Stimulated activated CD8-positive, alpha-beta memory T cell treated with anti-CD3 and anti-CD28 coated beads, Interleukin-15, amount 100 ng/mL, for 24 hours (primary cell): Measurements from ENCODE around the gene ALPI.
"Not testable (repeated sequence)": the region's sequence is repeated elsewhere in the genome, so short reads cannot be mapped to it uniquely, and the experiment has no call there.

Experiments used
- DNase-seq: peaks from one replicate; pipeline ENCODE4 v3.0.0-alpha.2; 2020; ENCODE audit warnings: low read depth

Gene ALPI

DNA sequence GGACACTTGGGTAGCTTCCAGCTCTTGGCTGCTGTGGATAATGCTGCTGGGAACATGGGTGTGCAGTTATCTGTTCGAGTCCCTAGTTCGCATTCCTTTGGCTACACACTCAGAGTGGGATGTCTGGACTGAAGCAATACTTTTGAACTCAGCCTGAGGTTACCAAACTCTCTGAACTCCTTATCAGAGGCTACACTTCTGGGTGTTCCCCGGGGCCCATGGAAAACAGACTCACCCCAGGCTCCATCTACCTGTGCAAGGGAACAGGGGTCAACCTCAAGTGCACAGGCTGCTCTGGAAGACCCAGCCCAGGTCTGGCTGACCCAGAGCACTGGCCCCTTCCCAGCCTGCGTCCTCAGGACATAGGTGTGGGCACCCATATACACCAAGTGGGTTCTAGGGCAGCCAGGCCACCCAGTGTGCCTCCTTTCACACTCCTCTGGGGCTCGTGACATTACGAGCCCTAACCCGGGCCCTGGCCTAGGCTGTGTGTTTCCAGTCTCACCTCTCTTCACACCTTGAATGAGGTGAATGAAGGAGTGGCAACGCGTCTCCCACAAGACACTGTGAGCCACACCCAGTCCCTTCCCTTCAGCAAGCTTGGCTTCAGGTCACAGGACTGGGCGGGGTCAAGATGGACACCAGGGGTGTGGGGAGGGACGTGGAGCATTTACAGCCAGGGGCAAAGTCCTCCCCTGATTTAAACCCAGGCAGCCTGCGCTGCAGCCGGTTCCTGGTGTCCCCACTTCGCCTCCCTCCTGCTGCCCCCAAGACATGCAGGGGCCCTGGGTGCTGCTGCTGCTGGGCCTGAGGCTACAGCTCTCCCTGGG, at the start of gene ALPI:
ALPI (plus strand) TSS at position 728 of the 830 bp plus-strand sequence; CDS start at position 775, 47 bp downstream.
- DNase-seq, result no peak

DNA sequence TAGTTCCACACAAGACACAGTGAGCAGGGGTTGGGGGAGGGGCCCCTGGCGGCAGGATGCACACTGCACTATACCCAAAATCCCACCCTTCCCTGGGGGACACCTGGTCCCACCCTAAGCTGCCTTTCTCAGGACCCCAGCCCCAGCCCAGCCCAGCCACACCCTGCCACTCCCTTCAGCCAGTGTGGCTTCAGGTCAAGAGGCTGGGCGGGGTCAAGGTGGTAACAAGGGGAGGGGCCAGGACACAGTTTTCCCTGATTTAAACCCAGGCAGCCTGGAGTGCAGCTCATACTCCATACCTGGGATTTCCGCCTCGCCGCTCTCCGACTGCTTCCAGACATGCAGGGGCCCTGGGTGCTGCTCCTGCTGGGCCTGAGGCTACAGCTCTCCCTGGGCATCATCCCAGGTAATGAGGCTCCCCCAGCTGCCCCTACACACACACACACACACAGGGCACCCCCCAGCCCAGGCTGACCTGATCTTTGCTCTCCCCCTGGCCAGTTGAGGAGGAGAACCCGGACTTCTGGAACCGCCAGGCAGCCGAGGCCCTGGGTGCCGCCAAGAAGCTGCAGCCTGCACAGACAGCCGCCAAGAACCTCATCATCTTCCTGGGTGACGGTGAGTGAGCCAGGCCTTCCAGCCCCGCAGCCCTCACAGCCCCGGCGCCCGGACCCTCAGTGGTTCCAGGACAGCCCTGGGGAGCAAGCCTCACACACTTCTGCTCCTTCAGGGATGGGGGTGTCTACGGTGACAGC, 49.2 kb upstream of the ALPI start, which contains the start of gene ALPG:
ALPG (plus strand) TSS at position 289 of the 755 bp plus-strand sequence; CDS start at position 340, 51 bp downstream.
- DNase-seq, result no peak

DNA sequence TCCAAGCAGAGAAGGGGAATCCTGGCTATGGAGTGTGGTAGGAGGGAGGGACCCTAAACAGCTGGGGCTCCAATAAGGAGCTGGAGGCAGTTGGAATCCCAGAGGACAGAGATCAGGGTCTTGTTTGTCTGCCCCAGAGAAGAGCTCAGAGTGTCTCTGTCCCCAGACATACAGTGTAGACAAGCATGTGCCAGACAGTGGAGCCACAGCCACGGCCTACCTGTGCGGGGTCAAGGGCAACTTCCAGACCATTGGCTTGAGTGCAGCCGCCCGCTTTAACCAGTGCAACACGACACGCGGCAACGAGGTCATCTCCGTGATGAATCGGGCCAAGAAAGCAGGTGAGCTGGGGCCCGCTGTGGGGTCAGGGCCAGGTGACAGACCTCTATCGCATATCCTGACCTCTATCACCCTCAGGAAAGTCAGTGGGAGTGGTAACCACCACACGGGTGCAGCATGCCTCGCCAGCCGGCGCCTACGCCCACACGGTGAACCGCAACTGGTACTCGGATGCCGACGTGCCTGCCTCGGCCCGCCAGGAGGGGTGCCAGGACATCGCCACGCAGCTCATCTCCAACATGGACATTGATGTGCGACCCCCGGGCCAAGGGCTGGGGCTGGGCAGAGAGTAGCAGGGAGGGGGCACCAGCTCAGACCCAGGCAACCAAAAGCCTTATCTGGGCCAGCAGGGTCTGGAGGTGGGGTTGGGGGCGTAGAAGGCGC, 48.4 kb upstream of the ALPI start:
- DNase-seq, result not testable (repeated sequence)

DNA sequence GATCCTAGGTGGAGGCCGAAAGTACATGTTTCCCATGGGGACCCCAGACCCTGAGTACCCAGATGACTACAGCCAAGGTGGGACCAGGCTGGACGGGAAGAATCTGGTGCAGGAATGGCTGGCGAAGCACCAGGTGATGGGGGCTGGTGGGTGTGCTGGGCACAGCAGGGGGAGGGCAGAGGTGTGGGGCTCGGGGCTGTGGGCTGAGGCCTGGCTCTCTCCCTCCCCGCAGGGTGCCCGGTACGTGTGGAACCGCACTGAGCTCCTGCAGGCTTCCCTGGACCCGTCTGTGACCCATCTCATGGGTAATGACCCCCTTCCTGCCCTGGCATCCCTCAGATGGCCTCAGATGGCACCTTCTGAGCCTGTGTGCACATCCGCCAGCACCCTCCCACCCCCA, 47.7 kb upstream of the ALPI start:
- DNase-seq, result not testable (repeated sequence)

DNA sequence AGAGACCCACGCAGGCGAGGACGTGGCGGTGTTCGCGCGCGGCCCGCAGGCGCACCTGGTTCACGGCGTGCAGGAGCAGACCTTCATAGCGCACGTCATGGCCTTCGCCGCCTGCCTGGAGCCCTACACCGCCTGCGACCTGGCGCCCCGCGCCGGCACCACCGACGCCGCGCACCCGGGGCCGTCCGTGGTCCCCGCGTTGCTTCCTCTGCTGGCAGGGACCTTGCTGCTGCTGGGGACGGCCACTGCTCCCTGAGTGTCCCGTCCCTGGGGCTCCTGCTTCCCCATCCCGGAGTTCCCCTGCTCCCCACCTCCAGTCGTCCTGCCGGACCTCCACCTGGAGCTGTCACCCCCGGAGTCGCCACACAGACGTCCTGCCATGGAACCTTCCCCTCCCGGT, 46.3 kb upstream of the ALPI start:
- DNase-seq, result not testable (repeated sequence)

DNA sequence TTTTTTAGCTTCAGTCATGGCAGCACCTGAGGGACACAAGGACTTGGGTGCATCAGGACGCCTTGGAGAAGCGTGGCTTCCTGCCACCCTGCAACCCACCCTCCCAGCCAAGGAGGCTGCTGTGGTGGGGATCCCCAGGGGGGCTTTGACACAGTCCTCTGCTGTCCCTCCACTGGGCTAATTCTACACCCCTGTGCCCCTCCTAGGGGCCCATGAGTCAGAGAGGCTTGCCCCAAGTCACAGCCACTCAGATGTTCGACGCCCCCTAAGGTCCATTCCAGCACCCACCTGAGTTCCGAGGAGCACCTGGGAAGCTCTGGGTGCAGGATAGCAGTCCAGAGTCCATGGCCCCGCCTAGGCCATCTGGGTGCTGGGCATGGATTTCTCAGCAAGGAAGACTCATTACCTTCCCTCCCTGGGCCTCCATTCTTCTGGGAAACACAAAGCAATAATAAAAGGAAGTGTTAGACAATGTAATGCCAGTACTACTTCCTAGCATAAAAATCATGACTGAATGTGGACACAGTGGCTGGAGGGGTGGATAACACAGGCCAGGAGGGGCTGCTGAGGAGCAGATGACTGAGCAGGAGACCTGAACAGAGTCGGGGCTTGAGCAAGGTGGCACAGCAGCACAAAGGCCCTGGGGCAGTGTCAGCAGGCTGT, 45.6 kb upstream of the ALPI start:
- DNase-seq, result no peak

DNA sequence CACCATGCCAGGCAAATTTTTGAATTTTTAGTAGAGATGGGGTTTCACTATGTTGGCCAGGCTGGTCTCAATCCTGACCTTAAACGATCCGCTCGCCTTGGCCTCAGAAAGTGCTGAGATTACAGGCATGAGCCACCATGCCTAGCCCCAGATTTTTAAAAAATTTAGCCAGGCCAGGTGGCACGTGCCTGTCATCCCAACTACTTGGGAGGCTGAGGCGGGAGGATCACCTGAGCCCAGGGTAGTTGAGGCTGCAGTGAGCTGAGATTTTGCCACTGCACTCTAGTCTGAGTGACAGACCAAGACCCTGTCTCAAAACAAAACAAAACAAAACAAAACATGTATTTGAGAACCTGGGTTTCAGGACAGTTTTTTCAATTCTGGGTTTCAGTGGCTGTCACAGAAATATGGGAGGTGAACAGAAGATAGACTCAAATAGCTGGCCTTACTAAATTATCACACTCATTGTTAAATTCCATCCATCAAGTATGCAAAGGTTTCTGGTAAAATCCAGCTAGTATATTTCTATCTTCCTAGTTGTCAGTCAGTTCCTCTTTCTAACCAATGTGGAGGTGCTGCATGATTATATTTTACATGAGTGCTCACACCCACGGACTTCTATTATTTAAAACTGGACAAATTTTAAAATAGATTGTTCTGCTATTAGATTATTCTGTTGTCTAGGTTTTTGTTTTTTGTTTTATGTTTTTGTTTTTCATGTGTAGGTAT, 43.9 kb upstream of the ALPI start:
- DNase-seq, result no peak

DNA sequence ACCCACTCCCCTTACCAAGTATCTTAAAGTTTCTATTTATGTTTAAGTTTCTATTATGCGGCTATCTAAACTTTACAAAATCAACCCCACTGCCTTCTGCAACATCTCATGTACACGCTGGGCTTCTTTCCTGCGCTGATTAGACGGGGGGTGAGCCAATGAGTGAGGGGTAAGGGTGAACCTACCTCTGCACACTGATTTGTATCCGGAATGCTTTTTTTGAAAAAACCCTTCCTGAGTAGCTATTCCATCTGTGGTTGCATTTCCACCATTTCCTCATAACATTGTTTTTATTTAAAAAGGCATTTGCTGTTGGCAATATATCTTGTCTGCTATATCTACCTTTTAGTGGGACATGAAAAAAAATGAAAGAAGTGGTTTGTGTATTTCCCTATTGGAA, 43.0 kb upstream of the ALPI start:
- DNase-seq, result no peak

DNA sequence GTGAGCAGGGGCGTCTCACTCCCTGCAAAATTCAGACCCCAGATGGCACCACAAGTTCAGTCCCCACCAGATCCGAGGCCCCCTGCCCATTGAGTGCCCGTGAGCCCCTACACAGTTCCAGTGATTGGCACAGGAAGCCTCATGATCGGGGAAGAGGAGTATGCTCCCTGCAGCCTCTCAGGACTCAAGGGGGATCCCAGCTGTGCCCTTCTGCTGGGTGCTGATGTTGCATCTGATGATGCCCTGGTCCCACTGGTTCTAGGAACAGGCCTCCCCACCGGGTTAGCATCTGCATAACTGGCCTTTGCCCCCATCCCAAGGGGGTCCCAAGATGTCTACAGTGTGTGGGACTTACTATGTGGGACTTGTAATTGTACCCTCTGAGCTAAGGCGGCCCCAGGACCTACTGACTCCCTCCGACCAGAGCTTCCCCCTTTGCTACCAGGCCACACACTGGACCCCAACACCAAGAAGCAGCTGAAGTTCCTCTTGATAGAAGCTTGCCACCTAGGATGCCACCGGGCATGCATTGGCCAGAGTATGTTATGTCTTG, 40.7 kb upstream of the ALPI start:
- no peak for DNase-seq

DNA sequence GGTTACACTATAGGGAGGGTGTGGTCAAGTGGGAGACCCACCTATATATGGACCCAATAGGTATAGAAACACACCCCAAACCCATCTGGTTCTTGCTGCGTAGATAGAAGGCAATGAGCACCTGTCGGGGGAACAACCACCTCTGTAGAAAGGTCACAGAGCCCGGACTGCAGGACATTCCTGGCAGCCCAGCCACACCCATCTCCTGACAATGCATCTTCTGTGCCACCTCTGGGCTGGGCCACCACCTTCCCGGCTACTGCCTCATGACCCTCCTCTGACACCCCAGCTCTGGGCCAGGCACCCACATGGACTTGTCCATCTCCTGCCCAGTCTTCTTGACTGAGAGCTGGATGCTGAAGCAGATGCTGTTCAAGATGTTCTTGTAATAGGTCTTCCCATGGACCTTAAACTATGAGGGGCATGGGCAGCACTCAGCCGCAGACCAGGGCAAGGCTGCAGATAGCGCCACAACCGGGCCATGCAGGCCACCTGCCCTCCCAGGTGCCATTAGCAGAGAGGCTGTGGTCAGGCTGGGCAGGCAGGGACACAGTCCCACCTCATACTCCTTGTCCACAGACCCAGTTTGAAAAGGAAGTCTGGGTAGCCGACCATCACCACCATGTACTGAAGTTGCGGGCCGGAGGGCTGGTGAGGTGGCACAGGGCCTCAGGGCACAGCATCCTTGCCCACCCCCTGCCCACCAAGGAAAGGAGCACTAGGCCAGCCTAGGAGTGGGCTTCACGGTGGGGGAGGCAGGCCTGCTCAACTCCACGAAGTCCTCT, 40.0 kb upstream of the ALPI start:
- no peak for DNase-seq

DNA sequence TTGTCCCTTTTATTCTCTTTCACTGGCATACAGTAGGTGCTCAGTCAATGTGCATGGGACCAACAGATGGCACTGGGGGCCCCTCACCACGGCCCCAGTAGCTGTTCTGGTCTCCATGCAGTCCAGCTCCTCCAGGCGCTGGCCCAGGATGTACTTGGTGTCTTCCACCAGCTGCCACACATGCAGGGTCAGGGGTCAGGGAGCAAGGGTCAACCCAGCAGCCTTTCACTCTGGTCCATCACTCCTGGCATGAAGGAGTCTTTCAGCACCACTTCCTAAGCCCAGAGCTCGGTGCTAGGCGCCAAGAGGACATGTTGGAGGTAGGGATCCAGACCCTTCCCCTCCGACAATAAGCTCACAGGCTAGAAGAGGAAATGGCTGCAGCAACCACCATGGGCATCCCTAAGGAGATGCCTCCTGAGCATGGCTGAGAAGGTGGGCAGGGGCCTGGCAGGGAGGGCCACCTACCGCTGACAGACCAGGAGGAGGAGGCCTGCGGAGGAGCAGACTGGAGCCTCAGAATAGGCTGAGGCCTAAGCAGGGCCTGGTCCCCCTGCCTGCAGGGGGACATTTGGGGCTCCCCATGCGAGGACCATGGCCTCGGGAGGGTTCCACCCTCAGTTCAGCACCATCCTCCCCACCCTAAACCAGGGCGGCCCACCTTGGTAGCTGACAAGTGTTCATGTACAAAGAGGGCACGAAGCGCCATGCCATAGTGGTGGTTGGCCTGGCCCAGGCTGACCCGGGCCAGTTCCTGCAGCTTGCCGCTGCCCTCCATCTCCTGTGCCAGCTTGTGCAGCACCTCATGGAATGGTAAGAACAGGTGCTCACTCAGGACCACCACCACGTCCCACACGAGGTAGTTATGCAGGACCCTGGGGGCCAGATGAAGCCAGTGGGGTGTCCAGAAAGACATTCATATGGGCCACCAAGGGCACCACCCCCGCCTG, 39.2 kb upstream of the ALPI start:
- no peak for DNase-seq

DNA sequence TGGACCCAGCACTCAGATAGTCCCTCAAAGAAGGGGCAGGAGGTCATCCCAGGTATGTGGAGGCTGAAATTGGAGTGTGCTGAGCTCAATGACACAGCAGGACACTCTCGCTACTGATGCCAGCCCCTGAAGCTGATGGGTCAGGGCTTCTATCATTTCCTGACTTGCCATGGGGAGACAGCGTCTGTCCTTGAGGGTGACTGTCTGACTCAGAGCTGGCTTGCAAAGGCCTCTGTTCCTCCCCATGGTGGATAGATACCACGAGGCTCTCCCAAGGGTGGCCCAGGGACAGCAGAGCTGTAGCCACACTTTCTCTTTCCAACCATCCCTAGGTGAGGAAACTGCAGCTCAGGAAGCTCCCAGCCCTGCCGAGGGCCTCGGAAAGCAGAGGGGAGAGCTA, 38.5 kb upstream of the ALPI start:
- no peak for DNase-seq

DNA sequence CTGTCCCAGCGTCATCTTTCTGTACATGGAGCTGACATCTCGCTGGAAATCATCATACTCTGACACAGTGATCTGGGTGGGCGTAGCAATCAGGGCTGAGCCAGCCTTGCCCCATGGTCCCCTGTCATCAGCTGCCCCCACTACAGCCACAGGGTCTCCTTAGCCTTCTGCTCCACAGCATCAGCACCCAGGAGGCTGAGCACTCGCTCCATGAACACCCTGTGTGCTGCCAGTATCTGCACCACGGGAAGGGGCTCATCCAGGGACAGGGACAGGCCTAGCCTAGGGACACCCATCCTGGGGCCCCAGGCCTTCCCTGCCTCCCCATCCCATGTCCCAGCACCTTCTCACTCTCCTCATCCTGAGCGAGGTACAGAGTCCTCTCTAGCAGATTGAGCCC, 37.9 kb upstream of the ALPI start:
- no peak for DNase-seq

DNA sequence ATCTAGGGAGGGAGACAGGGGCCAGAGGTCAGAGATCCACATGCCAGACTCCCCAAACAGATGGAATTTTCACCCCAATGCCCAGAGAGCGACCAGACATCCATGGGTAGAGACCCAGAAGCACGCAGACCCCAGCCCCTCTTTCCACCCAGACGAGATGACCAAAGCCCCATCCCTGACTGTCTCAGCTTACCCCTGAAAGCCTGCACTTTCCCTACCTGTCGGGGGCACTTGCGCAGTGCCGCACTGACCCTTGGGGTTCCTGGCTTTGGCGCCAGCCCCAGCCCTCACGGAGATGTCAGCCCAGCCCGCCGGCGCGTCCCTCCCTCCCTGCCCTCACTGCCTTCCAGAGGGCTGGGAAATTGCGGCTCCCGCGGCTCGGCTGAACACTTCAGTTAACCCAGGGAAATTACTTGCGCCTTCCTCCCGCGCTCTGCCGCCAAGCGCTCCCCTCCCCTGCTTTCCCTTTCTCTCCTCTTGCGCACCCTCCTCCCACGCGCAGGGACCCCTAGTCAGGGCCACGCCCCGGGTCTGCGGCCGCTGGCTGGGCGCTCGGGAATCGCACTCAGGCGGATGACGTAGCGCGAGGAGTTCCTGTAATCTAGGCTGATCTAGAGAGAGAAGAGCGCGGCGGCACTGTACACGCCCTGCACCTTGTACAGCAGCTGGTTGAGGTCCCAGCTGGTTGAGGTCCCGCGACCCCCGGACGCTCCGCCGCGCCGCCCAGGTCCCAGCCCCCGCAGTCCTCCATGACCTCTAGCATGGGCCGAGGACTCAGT, 37.3 kb upstream of the ALPI start:
- no peak for DNase-seq

DNA sequence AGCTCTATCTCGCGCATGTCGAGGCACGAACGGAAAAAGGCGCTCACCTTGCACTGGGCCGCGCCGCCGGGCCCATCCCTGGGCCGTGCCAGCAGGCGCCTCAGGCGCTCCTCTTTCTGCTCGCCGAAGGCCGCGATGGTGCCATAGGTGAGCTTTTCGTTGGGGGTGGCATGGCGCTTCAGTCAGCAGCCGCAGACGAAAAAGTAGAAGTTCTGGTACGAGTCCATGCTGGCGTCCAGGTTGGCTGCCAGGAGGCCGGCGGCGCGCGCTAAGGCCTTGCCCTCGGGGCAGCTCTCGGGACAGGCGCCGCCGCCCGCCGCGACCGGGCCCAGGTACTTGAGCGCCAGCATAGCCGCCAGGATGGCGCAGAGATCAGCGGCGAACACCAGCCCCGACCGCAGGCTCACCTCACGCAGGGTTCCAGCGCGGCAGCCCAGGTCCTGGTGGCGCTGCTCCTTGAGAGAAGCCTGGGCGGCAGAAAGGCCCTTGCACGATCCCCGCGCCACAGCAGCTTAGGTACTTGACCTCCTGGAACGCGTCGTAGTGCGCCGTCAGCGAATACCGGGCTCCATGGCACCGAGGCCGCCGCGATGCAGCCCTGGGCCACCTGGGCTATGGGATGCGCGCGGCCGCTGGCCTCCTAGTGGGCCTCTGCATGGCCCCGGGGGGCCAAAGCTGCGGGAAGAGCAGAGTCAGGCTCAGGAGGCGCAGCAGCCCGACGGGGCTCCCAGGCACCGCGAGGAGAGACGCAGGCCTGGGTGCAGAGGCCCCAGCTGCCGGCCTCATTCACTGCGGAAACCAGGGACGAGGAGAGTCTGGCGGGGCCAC, 36.5 kb upstream of the ALPI start:
- no peak for DNase-seq

DNA sequence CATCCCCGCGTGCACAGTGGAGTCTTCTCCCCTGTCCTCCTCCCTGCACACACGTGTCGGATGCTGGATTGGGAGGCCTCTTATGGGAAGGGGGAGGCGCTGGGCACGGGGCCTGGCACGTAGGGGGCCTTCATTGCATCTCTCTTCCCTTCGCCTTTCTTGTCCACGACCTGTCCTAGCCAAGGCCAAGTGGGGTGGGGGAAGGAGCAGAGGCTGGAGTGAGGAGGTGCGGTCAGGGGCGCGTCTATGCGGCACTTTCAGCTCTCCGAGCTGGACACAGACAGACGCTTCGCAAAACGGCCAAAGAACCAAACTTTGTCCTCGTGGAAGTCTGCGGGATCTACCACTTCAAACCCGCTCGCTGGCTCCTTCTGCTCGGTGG, 35.9 kb upstream of the ALPI start:
- DNase-seq, result no peak

DNA sequence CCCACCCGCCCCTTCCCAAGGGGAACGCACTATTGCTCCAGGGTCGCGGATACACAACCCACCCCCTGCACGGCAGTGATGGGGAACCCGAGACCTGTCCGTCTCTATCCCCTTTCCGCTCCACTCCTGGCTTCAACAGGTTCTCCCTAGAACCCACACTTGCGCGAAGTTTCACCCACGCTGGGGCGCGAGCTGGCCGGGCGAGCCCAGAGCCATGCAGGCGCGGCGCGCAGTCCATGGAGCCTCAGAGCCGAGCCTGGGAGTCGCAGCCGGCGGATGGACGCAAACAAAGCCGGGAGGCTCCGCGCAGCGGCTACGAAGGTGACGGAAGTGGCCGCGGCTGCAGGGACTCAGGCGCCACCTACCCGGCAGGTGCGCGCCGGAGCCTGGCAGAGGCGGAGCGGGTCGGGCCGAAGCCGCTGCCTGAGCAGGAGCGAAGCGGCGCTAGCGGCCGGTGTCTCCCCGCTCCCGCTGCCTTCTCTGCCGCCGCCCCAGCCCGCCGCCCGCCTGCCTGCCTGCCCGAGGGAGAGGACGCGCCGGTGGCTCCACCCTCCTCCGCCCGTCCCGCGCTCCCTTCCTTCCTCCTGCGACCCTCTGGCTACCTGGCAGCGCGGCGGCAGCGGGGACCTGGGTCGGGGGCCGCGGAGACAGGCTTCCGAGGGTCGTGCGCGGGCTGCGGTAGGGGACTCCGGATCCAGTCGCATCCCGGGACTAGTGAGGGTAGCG, 35.3 kb upstream of the ALPI start:
- DNase-seq, result no peak
